Esophagus muscularis mucosa (tissue), 3 donors: Measurements from ENCODE around the gene RNLS.

Source experiments
- CTCF ChIP-seq, 3 experiments: fragments of 200-600 bp in 2 of 3; fragments of 450-650 bp in 1 of 3; sonication (generic) in 2 of 3; IDR thresholded peaks; one replicate each; pipeline ENCODE4 v1.5.1; 2017 to 2019; ENCODE audit warnings: antibody characterized with exemption in 3 of 3, mild to moderate bottlenecking in 2 of 3, moderate library complexity in 1 of 3
- POLR2A ChIP-seq: fragments of 450-650 bp; IDR thresholded peaks from one replicate; pipeline ENCODE4 v1.6.1; 2017; ENCODE audit warnings: antibody characterized with exemption, moderate library complexity, mild to moderate bottlenecking, low read depth

GRCh38 chr10:88261152-88261551 is 322.0 kb downstream of the RNLS start:
- TF ChIP-seq CTCF (IDR thresholded peaks at IDR 0.05) = no peak
- no peak for TF ChIP-seq POLR2A
